Measurements from ENCODE around the gene TSC22D4. TPM values are rescaled to one million over a fixed set of nuclear protein-coding genes. Genes with fewer than 3 reads are reported as not detected.

TSC22D4 gene
- total RNA-seq, 4 donors from 2014 or later: 57.3 to 97.7 (median 68.0) TPM

DNA sequence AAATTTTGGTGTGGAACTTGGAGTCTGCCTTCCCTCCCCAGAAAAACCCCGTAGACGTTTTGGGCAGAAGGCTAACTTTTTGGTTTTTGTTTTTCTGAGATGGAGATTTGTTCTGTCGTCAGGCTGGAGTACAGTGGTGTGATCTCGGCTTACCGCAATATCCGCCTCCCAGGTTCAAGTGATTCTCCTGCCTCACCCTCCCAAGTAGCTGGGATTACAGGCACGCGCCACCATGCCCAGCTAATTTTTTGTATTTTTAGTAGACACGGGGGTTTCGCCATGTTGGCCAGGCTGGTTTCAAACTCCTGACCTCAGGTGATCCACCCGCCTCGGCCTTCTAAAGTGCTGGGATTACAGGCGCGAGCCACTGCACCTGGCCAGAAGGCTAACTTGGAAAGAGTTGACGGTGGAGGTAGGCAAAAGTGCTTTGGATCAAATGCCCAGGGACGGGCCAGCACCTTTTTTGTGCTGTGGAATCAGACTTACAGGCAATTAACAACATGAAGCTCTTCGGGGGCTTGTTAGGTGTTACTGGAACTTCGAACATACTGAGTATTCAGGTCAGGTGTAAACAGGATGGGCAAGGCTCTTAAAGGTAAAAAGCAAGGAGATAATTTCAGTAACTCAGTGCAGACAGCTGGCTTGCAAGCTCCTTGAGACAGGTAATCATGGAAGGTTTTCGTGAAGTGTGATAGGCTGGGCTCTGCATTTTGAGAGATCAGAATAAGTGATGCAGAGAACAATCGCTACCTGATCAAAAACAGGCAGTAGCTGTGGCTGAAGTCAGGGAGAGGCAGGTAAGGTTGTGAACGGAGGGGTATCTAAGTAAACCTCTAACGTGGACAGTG, 44.5 kb downstream of the TSC22D4 start:
- DNase-seq (ENCODE audit: low spot score in 2 of 2): peak in 1 of 2 donors; percentile 79
- intact Hi-C loops (cut with DNase I; ENCODE audit: low total_unique reads): no loop called here
- WGBS, 2 donors: 81 to 86% methylated on average over 22 of the region's 22 CpGs
- TF ChIP-seq POLR2A (IDR thresholded peaks at IDR 0.05): no peak
- TF ChIP-seq CTCF (IDR thresholded peaks at IDR 0.05): no peak
- H3K4me3 ChIP-seq (ENCODE audit: low read depth, poor library complexity, severe bottlenecking): no peak overlapping the region

- WGBS, 2 donors: 78 to 80% methylated on average over 10 of the region's 10 CpGs
- no peak for TF ChIP-seq CTCF (IDR thresholded peaks at IDR 0.05)
Measured at GRCh38 chr7:100433592-100434296, 45.3 kb downstream of the TSC22D4 start.

DNA sequence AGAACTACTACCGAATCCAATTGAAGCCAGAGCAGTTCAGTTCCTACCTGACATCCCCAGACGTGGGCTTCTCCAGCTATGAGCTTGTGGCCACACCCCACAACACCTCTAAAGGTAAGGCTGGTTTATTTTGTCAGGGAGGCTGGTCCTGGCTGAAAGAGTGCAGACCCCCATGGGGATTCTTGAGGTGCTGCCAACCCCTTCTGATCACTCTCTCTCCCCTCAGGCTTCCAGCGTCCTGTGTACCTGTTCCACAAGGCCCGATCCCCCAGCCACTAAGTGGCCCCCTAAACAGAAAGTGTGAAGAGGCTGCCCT, 45.8 kb downstream of the TSC22D4 start:
- H3K4me3 ChIP-seq (ENCODE audit: low read depth, poor library complexity, severe bottlenecking): no peak overlapping the region
- no peak for TF ChIP-seq CTCF (IDR thresholded peaks at IDR 0.05)
- TF ChIP-seq POLR2A (IDR thresholded peaks at IDR 0.05): no peak
- 52 to 69% methylated on average over 4 of the region's 4 CpGs for WGBS, 2 donors
- intact Hi-C loops (cut with DNase I; ENCODE audit: low total_unique reads): no loop called here
- no peak for DNase-seq (ENCODE audit: low spot score in 2 of 2)

More at GRCh38 chr7:100433592-100434296, 45.3 kb downstream of the TSC22D4 start:
- peak in 1 of 2 donors; percentile 82 for DNase-seq (ENCODE audit: low spot score in 2 of 2)
- intact Hi-C loops (cut with DNase I; ENCODE audit: low total_unique reads): no loop called here
- no peak overlapping the region for H3K4me3 ChIP-seq (ENCODE audit: low read depth, poor library complexity, severe bottlenecking)

GRCh38 chr7:100432621-100433275, 46.3 kb downstream of the TSC22D4 start:
- peak in 1 of 2 donors; percentile 83 for DNase-seq (ENCODE audit: low spot score in 2 of 2)
- intact Hi-C loops (cut with DNase I; ENCODE audit: low total_unique reads): no loop called here
- TF ChIP-seq POLR2A (IDR thresholded peaks at IDR 0.05) (no peak), CTCF (IDR thresholded peaks at IDR 0.05) (no peak)
- H3K4me3 ChIP-seq (ENCODE audit: low read depth, poor library complexity, severe bottlenecking): no peak overlapping the region
- WGBS, 2 donors: 73 to 76% methylated on average over 20 to 21 of the region's 21 CpGs

DNA sequence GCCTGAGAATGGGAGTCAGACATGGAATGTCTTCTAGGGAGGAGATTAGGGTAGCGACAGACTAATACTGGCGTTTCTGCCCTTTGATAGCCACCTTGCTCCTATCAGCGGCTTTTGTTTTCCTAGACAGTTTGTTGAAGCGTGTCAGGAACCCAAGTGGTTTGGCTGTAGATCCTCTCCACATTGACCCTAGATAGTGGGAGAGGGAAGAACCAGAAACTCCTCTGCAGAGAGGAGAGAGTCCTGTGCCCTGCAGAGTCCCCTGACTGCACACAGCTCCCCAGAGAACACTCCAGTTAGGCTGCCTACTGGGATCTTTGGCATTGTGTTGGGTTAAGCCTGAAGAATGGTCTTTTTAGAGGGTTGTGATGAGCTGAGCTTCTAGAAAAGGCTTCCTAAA, 47.0 kb downstream of the TSC22D4 start:
- no peak for TF ChIP-seq CTCF (IDR thresholded peaks at IDR 0.05)
- TF ChIP-seq POLR2A (IDR thresholded peaks at IDR 0.05): no peak
- H3K4me3 ChIP-seq (ENCODE audit: low read depth, poor library complexity, severe bottlenecking): no peak overlapping the region
- DNase-seq (ENCODE audit: low spot score in 2 of 2): no peak

More for the DNA sequence above, 47.0 kb downstream of the TSC22D4 start:
- intact Hi-C loops (cut with DNase I; ENCODE audit: low total_unique reads): no loop called here
- WGBS, 2 donors: 76 to 83% methylated on average over 4 of the region's 4 CpGs

Measured in lower leg skin (tissue), 4 donors.